ENCODE results near the gene PECR. TPM values are rescaled to one million over a fixed set of nuclear protein-coding genes. Genes with fewer than 3 reads are reported as not detected.
"Not testable (repeated sequence)": the region's sequence is repeated elsewhere in the genome, so short reads cannot be mapped to it uniquely, and the experiment has no call there.

Gene PECR
- total and polyA plus RNA-seq, 8 donors, result 3.8 to 7.5 (median 4.8) TPM

DNA sequence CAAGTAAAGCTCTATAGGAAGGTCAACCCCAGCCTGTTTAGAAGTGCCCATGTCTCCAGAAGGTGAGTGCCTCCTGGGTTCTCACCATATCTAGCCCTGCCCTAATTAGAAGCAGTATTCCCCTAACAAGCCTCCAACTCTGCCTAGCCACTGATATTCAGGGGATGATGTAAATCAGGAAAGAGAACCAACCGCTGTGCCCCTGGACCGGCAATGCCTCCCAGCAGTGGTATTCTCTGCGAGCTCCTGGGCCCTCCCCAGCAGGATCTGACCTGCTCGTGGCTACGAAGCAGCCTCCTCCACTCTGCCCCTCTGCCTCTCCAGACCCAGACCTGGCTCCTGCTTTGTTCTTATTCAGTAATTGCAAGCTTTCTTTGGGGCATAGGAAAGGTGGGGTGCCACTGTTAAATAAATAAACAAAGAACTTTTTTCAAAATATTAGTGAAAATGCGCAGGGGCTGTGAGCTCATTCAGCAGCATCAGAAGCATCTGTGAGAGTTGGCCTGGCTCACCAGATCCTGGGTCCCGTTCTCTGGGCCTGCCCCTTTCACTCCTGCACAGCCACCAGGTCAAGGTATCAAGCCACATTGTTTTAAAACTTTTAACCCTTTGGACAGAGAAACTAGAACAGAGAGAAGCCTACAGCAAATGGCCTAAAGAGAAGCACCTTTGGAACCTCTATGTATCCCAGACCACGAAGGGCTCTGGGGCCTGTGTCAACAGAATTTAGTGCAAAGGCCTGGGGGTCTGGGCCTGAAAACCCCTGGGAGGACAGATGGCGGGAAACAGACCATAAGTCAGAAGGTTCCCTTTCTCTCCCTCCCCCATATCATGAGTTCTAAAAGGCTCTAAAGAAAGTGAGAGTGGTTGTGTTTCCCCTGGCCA, 80.2 kb downstream of the PECR start:
- ATAC-seq, result no peak
- no peak for FAIRE-seq
- H3K9me3 ChIP-seq, result no peaks in the 10 kb centered on the region
- H3K4me1 ChIP-seq, result no peaks in the 10 kb centered on the region
- H3K4me3 ChIP-seq, result no peak overlapping the region
- intact Hi-C loops (cut with DNase I), result no loop called here
- TF ChIP-seq, protein P1, sequence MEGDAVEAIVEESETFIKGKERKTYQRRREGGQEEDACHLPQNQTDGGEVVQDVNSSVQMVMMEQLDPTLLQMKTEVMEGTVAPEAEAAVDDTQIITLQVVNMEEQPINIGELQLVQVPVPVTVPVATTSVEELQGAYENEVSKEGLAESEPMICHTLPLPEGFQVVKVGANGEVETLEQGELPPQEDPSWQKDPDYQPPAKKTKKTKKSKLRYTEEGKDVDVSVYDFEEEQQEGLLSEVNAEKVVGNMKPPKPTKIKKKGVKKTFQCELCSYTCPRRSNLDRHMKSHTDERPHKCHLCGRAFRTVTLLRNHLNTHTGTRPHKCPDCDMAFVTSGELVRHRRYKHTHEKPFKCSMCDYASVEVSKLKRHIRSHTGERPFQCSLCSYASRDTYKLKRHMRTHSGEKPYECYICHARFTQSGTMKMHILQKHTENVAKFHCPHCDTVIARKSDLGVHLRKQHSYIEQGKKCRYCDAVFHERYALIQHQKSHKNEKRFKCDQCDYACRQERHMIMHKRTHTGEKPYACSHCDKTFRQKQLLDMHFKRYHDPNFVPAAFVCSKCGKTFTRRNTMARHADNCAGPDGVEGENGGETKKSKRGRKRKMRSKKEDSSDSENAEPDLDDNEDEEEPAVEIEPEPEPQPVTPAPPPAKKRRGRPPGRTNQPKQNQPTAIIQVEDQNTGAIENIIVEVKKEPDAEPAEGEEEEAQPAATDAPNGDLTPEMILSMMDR (IDR thresholded peaks at IDR 0.05), result no peak
- no peaks in the 10 kb centered on the region for H3K36me3 ChIP-seq
- no peak overlapping the region for H3K27ac ChIP-seq
- no peaks in the 10 kb centered on the region for H3K27me3 ChIP-seq
- 84 to 86% methylated on average over 9 of the region's 9 CpGs for WGBS, 2 donors
- DNase-seq, result no peak

DNA sequence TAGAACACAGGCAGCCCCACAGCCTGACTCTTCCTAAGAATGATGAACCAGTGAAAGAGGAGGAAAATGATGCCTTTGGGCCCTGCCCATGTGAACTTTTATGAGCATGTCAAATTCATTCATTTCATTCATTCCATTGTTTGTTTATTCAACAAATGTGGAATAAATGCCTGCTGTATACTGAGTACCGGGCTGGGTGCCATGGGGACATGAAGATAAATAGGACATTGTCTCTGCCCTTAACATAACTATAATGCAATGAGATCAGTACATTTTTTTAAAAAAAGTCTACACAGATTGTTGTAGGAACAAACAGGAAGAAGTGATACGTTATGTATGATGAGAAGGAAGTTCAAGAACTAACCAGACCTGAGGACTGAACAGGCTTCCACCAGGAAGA, 83.0 kb downstream of the PECR start:
- Histone ChIP-seq H3K4me3 (no peak overlapping the region), H3K4me1 (no peaks in the 10 kb centered on the region), H3K27me3 (no peaks in the 10 kb centered on the region), H3K27ac (no peak overlapping the region), H3K36me3 (no peaks in the 10 kb centered on the region), H3K9me3 (no peaks in the 10 kb centered on the region)
- DNase-seq (no peak), ATAC-seq (no peak), FAIRE-seq (no peak)
- intact Hi-C loops (cut with DNase I), result no loop called here
- TF ChIP-seq, protein P1 (IDR thresholded peaks at IDR 0.05), result no peak
- whole genome bisulfite sequencing, 2 donors, result 71 to 75% methylated on average over 2 of the region's 2 CpGs

DNA sequence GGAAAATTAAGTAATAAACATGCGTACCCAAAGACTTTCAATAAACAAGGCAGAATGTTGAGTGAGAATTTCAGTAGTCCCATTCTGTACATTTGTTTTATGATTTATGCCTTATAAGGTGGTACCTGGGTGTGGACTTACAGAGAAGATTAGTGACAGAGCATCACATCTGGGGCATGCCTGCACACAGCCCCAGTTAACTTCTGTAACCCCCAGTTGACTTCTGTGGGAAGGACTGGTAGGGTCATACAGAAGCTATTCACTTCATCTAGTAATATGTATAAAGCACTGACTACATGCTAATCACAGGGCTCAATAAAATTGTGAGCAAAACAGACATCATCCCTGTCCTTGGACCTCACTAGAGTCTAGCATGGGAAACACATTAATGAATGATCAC, 84.4 kb downstream of the PECR start:
- no peak for FAIRE-seq
- 97 to 99% methylated on average over 1 of the region's 1 CpG for whole genome bisulfite sequencing, 2 donors

DNA sequence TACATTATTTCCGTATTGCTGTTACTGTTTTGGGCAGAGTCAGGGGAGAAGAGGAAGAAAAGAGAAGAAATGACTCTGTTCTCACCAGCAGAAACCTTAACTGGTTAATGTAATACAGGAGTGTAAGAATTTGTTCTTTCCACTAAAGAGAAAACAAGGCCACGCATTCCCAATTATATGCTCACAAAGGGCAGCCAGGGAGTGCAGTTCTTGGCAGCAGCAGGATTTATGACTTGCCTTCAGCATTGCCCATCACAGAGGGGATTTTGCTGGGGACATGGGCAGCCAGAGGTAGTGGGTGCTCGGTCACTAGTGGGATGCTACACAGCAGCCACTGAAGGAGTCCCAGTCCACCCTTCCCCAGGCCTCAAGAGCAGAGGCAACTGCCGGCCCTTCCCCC, 86.7 kb downstream of the PECR start:
- no peaks in the 10 kb centered on the region for H3K4me1 ChIP-seq
- FAIRE-seq (no peak), ATAC-seq (no peak), DNase-seq (no peak)
- 86 to 93% methylated on average over 4 of the region's 4 CpGs for WGBS, 2 donors
- no peaks in the 10 kb centered on the region for H3K9me3 ChIP-seq
- no peaks in the 10 kb centered on the region for H3K27me3 ChIP-seq
- TF ChIP-seq, protein P1 (IDR thresholded peaks at IDR 0.05), result no peak
- H3K4me3 ChIP-seq, result no peak overlapping the region
- intact Hi-C loops (cut with DNase I), result no loop called here
- no peaks in the 10 kb centered on the region for H3K36me3 ChIP-seq
- H3K27ac ChIP-seq, result no peak overlapping the region

More for the DNA sequence above, 84.4 kb downstream of the PECR start:
- Histone ChIP-seq H3K4me3 (no peak overlapping the region), H3K4me1 (no peaks in the 10 kb centered on the region), H3K9me3 (no peaks in the 10 kb centered on the region), H3K36me3 (no peaks in the 10 kb centered on the region), H3K27ac (no peak overlapping the region), H3K27me3 (no peaks in the 10 kb centered on the region)
- intact Hi-C loops (cut with DNase I), result no loop called here
- no peak for DNase-seq
- TF ChIP-seq, protein P1 (IDR thresholded peaks at IDR 0.05), result no peak
- ATAC-seq, result no peak

DNA sequence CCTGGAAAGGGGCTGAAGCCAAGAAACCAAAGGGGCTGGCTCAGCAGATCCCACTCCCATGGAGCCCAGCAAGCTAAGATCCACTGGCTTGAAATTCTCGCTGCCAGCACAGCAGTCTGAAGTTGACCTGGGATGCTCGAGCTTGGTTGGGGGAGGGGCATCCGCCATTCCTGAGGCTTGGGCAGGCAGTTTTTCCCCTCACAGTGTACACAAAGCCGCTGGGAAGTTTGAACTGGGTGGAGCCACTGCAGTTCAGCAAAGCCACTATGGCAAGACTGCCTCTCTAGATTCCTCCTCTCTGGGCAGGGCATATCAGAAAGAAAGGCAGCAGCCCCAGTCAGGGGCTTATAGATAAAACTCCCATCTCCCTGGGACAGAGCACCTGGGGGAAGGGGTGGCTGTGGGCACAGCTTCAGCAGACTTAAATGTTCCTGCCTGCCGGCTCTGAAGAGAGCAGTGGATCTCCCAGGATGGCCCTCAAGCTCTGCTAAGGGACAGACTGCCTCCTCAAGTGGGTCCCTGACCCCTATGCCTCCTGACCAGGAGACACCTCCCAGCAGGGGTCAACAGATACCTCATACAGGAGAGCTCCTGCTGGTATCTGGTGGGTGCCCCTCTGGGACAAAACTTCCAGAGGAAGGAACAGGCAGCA, 92.9 kb downstream of the PECR start:
- H3K27me3 ChIP-seq; intact Hi-C loops (cut with DNase I); H3K4me3 ChIP-seq; H3K9me3 ChIP-seq; H3K36me3 ChIP-seq; H3K4me1 ChIP-seq; FAIRE-seq; DNase-seq; H3K27ac ChIP-seq; ATAC-seq: not testable (repeated sequence)
- 85 to 87% methylated on average over 5 of the region's 5 CpGs for WGBS, 2 donors

Other genes starting within 250 kb of the PECR start
- gene MREG, start 68.3 kb downstream of the PECR start, total RNA-seq, result 1 to 10 TPM; 1.3 to 4.8 (median 2.4) TPM
- 1 to 10 TPM; 1.2 to 2.4 TPM for gene MREG, start 68.3 kb downstream of the PECR start, polyA plus RNA-seq
- gene TMEM169, start 110 bp upstream of the PECR start, total RNA-seq, result under 1 TPM; 0.19 to 0.55 (median 0.44) TPM
- gene TMEM169, start 110 bp upstream of the PECR start, polyA plus RNA-seq, result under 1 TPM; 0.15 to 0.47 TPM
- 100 to 1,000 TPM in 3 of 6 donors, 10 to 100 TPM in 3; 63.5 to 117 (median 98.5) TPM for gene XRCC5, start 27.5 kb upstream of the PECR start, total RNA-seq
- 10 to 100 TPM; 29.0 to 58.7 TPM for gene XRCC5, start 27.5 kb upstream of the PECR start, polyA plus RNA-seq

All from pancreas (tissue), 10 donors.